HCT116 (cell line): ENCODE data around the gene CLN3. TPM values are rescaled to one million over a fixed set of nuclear protein-coding genes. Genes with fewer than 3 reads are reported as not detected.
"Not testable (repeated sequence)": the region's sequence is repeated elsewhere in the genome, so short reads cannot be mapped to it uniquely, and the experiment has no call there.

ENCODE experiments used
- ATAC-seq: fragments of 200-7000 bp; cut with Tn5 transposase; 2 replicates; pipeline ENCODE4 v1.9.1; 2020; ENCODE audit warnings: mild to moderate bottlenecking, moderate library complexity
- BruUV-seq: library from RNA; stranded (reverse); fragments of 400-500 nt; replicated peaks from 2 replicates; lab custom pipeline; 2021; lab: Mats Ljungman, UMichigan
- CTCF ChIA-PET: fragments of 300-600 bp; sonication (Branson Sonifier 250); formaldehyde crosslinking; loops from one replicate; lab custom pipeline; 2021; ENCODE audit warnings: antibody characterized with exemption; lab: Charles Lee
- POLR2A ChIA-PET: fragments of 300-600, 350-600 bp; sonication (Branson Sonifier 250); formaldehyde crosslinking; loops from one replicate; lab custom pipeline; 2021; ENCODE audit warnings: antibody characterized with exemption; lab: Charles Lee
- RAD21 ChIA-PET, 2 experiments: fragments of 300-600 bp; sonication (Branson Sonifier 250); formaldehyde crosslinking; loops; one replicate each; lab custom pipeline; 2023; ENCODE audit warnings: low total read pairs in 2 of 2; ENCODE audit not compliant: uncharacterized antibody in 2 of 2, unreplicated experiment in 2 of 2, low non-redundant PET in 1 of 2; lab: Charles Lee
- DNase-seq: peaks from one replicate; pipeline ENCODE4 v3.0.0-alpha.2; 2010; ENCODE audit warnings: low read depth, low spot score
- H2AFZ ChIP-seq: fragments of 200-600 bp; shearing (Covaris generic), sonication (generic); 2 replicates; pipeline ENCODE4 v1.6.1; 2017; ENCODE audit warnings: low read depth, mixed run types, mixed read lengths, antibody characterized with exemption, low read length; ENCODE audit not compliant: poor library complexity, severe bottlenecking
- H3K27ac ChIP-seq: 2 replicates; pipeline ENCODE4 v1.5.1; 2012; ENCODE audit warnings: low read depth, low read length
- H3K27me3 ChIP-seq: fragments of 200-600 bp; sonication (generic); 2 replicates; pipeline ENCODE4 v1.6.1; 2016; ENCODE audit warnings: mixed run types, low read length, mixed read lengths; ENCODE audit not compliant: insufficient read depth
- H3K36me3 ChIP-seq, 2 experiments: fragments of 200-500 bp in 1 of 2; fragments of 200-600 bp in 1 of 2; sonication (Bioruptor generic) in 1 of 2; sonication (generic) in 1 of 2; 2 replicates each; pipeline versions ENCODE4 v1.5.1 to v1.6.1; 2014 to 2016; ENCODE audit warnings: low read length in 2 of 2, inconsistent platforms in 1 of 2, mixed read lengths in 1 of 2, mixed run types in 1 of 2; ENCODE audit not compliant: insufficient read depth in 2 of 2, control insufficient read depth in 1 of 2
- H3K4me1 ChIP-seq, 2 experiments: fragments of 200-600 bp in 1 of 2; sonication (generic) in 1 of 2; 2 replicates each; pipeline versions ENCODE4 v1.5.1 to v1.6.1; 2012 to 2017; ENCODE audit warnings: low read length in 2 of 2, inconsistent platforms in 1 of 2, mild to moderate bottlenecking in 1 of 2, mixed read lengths in 1 of 2, mixed run types in 1 of 2, moderate library complexity in 1 of 2; ENCODE audit not compliant: insufficient read depth in 2 of 2, control insufficient read depth in 1 of 2
- H3K4me2 ChIP-seq: fragments of 200-600 bp; sonication (generic); 2 replicates; pipeline ENCODE4 v1.6.1; 2017; ENCODE audit warnings: mixed run types, low read length, mixed read lengths
- H3K4me3 ChIP-seq, 2 experiments: fragments of 200-600 bp in 1 of 2; sonication (generic) in 1 of 2; replicated peaks in 1 of 2; 2 replicates each; pipeline ENCODE4 v1.5.1; 2011 to 2016; ENCODE audit warnings: low read length in 2 of 2, control low read depth in 1 of 2, low read depth in 1 of 2, mild to moderate bottlenecking in 1 of 2, mixed read lengths in 1 of 2, mixed run types in 1 of 2
- H3K79me2 ChIP-seq: fragments of 200-600 bp; sonication (generic); 2 replicates; pipeline ENCODE4 v1.6.1; 2017; ENCODE audit warnings: mild to moderate bottlenecking, mixed run types, low read length, moderate library complexity, mixed read lengths; ENCODE audit not compliant: insufficient read depth
- H3K9ac ChIP-seq: fragments of 200-600 bp; sonication (generic); 2 replicates; pipeline ENCODE4 v1.6.1; 2016; ENCODE audit warnings: low read length, mixed read lengths
- H3K9me2 ChIP-seq: fragments of 200-600 bp; sonication (generic), shearing (Covaris generic); 2 replicates; pipeline ENCODE4 v1.6.1; 2017; ENCODE audit warnings: mixed run types, mild to moderate bottlenecking, moderate library complexity; ENCODE audit not compliant: insufficient read depth
- H3K9me3 ChIP-seq, 2 experiments: fragments of 200-500 bp in 1 of 2; fragments of 200-600 bp in 1 of 2; sonication (Bioruptor generic) in 1 of 2; sonication (generic) in 1 of 2; 2 replicates each; pipeline ENCODE4 v1.6.1; 2014 to 2017; ENCODE audit warnings: low read length in 2 of 2, mixed read lengths in 2 of 2, inconsistent platforms in 1 of 2, low read depth in 1 of 2, mild to moderate bottlenecking in 1 of 2, mixed run types in 1 of 2, moderate library complexity in 1 of 2; ENCODE audit not compliant: control insufficient read depth in 1 of 2, insufficient read depth in 1 of 2
- H4K20me1 ChIP-seq: fragments of 200-600 bp; sonication (generic), shearing (Covaris generic); 2 replicates; pipeline ENCODE4 v1.6.1; 2017; ENCODE audit warnings: mixed run types, mild to moderate bottlenecking, moderate library complexity; ENCODE audit not compliant: insufficient read depth
- intact Hi-C: fragments of 100-400 bp; cut with micrococcal nuclease; formaldehyde crosslinking; loops from 2 replicates; pipeline ENCODE4 v1.10.0; 2022
- total RNA-seq: library from RNA; stranded (reverse); gene quantifications from one replicate; pipeline ENCODE4 v1.2.1, GENCODE V29; 2021; ENCODE audit not compliant: unreplicated experiment

CLN3 gene
- total RNA-seq, 1 experiment from 2014 or later, result 19.9 TPM

DNA sequence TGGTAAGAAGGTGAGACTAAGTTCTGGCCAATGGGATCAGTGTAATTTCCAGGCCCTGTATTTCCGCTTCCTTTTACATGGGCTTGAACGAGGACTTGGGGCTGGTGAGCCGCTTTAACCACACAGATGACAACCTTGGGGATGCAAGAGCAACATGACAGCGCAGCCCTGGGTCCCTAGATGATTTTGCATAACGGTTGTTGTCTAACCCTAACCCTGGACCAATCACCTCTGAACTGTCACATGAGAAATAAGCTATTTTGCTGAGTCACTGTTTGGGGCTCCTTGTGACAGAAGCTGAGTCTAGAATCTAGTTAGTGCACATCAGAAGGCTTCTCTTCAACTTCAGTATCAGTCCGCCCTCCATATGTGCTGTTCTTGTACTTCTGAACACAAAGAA, 44.8 kb downstream of the CLN3 start:
- H3K79me2 ChIP-seq, DNase-seq, H2AFZ ChIP-seq, H3K27ac ChIP-seq, H3K9me3 ChIP-seq, H3K9ac ChIP-seq, CTCF ChIA-PET, intact Hi-C loops, ATAC-seq, H4K20me1 ChIP-seq, H3K4me2 ChIP-seq, H3K36me3 ChIP-seq, RAD21 ChIA-PET, H3K4me3 ChIP-seq, POLR2A ChIA-PET, H3K4me1 ChIP-seq, BruUV-seq, H3K27me3 ChIP-seq, H3K9me2 ChIP-seq: not testable (repeated sequence)

DNA sequence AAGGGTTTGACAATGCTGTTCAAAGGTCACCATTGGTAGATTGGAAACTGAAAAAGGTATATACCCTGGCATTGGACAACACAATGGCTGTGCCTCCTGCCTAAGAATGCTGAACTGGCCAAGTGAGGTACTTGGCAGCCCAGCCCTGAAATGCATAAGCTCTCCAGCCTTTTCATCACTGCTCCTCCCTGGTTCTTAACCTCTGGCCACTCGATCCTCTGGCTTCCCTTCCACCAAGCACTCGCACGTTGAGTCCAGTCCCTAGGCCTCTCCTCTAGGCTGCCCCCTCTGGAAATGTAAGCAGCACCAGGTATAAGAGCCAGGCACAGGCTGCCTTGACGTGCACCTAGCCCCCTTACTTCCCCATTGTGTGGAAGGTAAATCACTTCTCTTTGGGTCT, 45.5 kb downstream of the CLN3 start:
- H3K9me3 ChIP-seq, H3K36me3 ChIP-seq, H3K27me3 ChIP-seq, H3K79me2 ChIP-seq, H3K4me2 ChIP-seq, H3K4me3 ChIP-seq, BruUV-seq, H4K20me1 ChIP-seq, H3K4me1 ChIP-seq, H2AFZ ChIP-seq, H3K27ac ChIP-seq, RAD21 ChIA-PET, intact Hi-C loops, DNase-seq, POLR2A ChIA-PET, H3K9ac ChIP-seq, CTCF ChIA-PET, H3K9me2 ChIP-seq: not testable (repeated sequence)
- peak; percentile 67 for ATAC-seq

- ATAC-seq, H3K79me2 ChIP-seq, H3K27ac ChIP-seq, RAD21 ChIA-PET, H3K27me3 ChIP-seq, intact Hi-C loops, H3K9me3 ChIP-seq, POLR2A ChIA-PET, H3K4me3 ChIP-seq, DNase-seq, H3K9me2 ChIP-seq, H4K20me1 ChIP-seq, BruUV-seq, H3K4me2 ChIP-seq, H3K4me1 ChIP-seq, H3K36me3 ChIP-seq, CTCF ChIA-PET, H3K9ac ChIP-seq, H2AFZ ChIP-seq: not testable (repeated sequence)
Measured at GRCh38 chr16:28443943-28444342, 47.9 kb downstream of the CLN3 start.

- intact Hi-C loops, H3K4me3 ChIP-seq, H3K4me2 ChIP-seq, ATAC-seq, H3K9me2 ChIP-seq, POLR2A ChIA-PET, BruUV-seq, H3K9ac ChIP-seq, H3K27ac ChIP-seq, H3K79me2 ChIP-seq, DNase-seq, H3K36me3 ChIP-seq, H4K20me1 ChIP-seq, RAD21 ChIA-PET, H3K4me1 ChIP-seq, H3K9me3 ChIP-seq, H3K27me3 ChIP-seq, CTCF ChIA-PET, H2AFZ ChIP-seq: not testable (repeated sequence)
Measured at GRCh38 chr16:28438899-28439298, 53.0 kb downstream of the CLN3 start.

DNA sequence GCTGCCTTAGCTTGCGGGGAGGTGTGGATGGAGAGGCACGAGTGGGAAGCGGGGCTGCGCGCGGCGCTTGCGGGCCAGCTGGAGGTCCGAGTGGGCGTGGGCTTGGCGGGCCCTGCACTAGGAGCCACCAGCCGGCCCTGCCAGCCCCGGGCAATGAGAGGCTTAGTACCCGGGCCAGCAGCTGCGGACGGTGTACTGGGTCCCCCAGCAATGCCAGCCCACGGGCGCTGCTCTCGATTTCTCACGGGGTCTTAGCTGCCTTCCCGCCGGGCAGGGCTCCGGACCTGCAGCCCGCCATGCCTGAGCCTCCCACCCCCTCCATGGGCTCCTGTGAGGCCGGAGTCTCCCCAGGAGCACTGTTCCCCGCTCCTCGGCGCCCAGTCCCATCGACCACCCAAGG, 56.5 kb downstream of the CLN3 start:
- H3K4me2 ChIP-seq, H3K27me3 ChIP-seq, CTCF ChIA-PET, ATAC-seq, H3K9me2 ChIP-seq, H2AFZ ChIP-seq, BruUV-seq, RAD21 ChIA-PET, H4K20me1 ChIP-seq, H3K27ac ChIP-seq, H3K9me3 ChIP-seq, H3K4me1 ChIP-seq, H3K9ac ChIP-seq, intact Hi-C loops, H3K79me2 ChIP-seq, POLR2A ChIA-PET, DNase-seq, H3K36me3 ChIP-seq, H3K4me3 ChIP-seq: not testable (repeated sequence)
